Neural cell (in vitro differentiated cells): ENCODE results near the gene RPS6KA2.

Source experiments
- EP300 ChIP-seq: fragments of 450-650 bp; conservative IDR thresholded peaks from 2 replicates; pipeline ENCODE4 v1.6.1; 2014; ENCODE audit warnings: antibody characterized with exemption, mild to moderate bottlenecking, moderate library complexity; ENCODE audit not compliant: poor library complexity, severe bottlenecking
- EZH2 ChIP-seq: fragments of 200-600, 300-800 bp; shearing (Covaris generic), sonication (generic); IDR thresholded peaks from 2 replicates; pipeline ENCODE4 v1.6.1; 2014; ENCODE audit warnings: antibody characterized with exemption, low read length, borderline replicate concordance, mild to moderate bottlenecking; ENCODE audit not compliant: insufficient read depth, poor library complexity, severe bottlenecking
- MXI1 ChIP-seq: fragments of 450-650 bp; conservative IDR thresholded peaks from 2 replicates; pipeline ENCODE4 v1.6.1; 2014; ENCODE audit warnings: antibody characterized with exemption, mild to moderate bottlenecking; ENCODE audit not compliant: poor library complexity, severe bottlenecking
- POLR2AphosphoS5 ChIP-seq: IDR thresholded peaks from 2 replicates; pipeline ENCODE4 v1.6.1; 2012
- RAD21 ChIP-seq: fragments of 450-650 bp; conservative IDR thresholded peaks from 2 replicates; pipeline ENCODE4 v1.6.1; 2014; ENCODE audit warnings: antibody characterized with exemption, mild to moderate bottlenecking, moderate library complexity
- SMC3 ChIP-seq: fragments of 450-650 bp; conservative IDR thresholded peaks from 2 replicates; pipeline ENCODE4 v1.6.1; 2014; ENCODE audit warnings: antibody characterized with exemption, mild to moderate bottlenecking, moderate library complexity; ENCODE audit not compliant: poor library complexity
- TAF1 ChIP-seq: IDR thresholded peaks from 2 replicates; pipeline ENCODE4 v1.6.1; 2012; ENCODE audit warnings: low read depth
- TF ChIP-seq, protein P1 (sequence below): IDR thresholded peaks from 2 replicates; pipeline ENCODE4 v1.6.1; 2012; ENCODE audit warnings: borderline replicate concordance
- TF ChIP-seq, protein P2 (sequence below): fragments of 450-650 bp; IDR thresholded peaks from 2 replicates; pipeline ENCODE4 v1.5.1; 2014; ENCODE audit warnings: antibody characterized with exemption, mild to moderate bottlenecking, moderate library complexity; ENCODE audit not compliant: poor library complexity, severe bottlenecking

DNA sequence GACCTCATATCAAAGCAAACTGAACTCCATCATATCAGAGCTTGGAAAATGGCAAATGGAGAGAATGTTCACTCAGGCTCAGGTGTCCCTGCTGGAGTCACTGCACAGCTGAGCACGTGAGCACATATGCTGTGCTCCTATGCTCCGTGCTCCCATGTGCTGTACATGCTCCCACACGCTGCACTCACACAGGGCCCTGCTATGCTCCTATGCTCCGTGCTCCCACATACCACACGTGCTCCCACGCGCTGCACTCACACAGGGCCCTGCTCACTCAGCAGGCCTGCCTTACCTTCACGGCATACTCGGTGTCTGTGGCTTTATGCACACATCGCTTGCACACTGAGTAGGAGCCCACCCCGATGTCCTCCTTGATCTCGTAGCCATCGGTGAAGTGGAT is 178.6 kb downstream of the RPS6KA2 start:
- TF ChIP-seq EZH2, result no peak
- TF ChIP-seq, protein P1, sequence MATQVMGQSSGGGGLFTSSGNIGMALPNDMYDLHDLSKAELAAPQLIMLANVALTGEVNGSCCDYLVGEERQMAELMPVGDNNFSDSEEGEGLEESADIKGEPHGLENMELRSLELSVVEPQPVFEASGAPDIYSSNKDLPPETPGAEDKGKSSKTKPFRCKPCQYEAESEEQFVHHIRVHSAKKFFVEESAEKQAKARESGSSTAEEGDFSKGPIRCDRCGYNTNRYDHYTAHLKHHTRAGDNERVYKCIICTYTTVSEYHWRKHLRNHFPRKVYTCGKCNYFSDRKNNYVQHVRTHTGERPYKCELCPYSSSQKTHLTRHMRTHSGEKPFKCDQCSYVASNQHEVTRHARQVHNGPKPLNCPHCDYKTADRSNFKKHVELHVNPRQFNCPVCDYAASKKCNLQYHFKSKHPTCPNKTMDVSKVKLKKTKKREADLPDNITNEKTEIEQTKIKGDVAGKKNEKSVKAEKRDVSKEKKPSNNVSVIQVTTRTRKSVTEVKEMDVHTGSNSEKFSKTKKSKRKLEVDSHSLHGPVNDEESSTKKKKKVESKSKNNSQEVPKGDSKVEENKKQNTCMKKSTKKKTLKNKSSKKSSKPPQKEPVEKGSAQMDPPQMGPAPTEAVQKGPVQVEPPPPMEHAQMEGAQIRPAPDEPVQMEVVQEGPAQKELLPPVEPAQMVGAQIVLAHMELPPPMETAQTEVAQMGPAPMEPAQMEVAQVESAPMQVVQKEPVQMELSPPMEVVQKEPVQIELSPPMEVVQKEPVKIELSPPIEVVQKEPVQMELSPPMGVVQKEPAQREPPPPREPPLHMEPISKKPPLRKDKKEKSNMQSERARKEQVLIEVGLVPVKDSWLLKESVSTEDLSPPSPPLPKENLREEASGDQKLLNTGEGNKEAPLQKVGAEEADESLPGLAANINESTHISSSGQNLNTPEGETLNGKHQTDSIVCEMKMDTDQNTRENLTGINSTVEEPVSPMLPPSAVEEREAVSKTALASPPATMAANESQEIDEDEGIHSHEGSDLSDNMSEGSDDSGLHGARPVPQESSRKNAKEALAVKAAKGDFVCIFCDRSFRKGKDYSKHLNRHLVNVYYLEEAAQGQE, result no peak
- TF ChIP-seq EP300, result no peak
- TF ChIP-seq, protein P2, sequence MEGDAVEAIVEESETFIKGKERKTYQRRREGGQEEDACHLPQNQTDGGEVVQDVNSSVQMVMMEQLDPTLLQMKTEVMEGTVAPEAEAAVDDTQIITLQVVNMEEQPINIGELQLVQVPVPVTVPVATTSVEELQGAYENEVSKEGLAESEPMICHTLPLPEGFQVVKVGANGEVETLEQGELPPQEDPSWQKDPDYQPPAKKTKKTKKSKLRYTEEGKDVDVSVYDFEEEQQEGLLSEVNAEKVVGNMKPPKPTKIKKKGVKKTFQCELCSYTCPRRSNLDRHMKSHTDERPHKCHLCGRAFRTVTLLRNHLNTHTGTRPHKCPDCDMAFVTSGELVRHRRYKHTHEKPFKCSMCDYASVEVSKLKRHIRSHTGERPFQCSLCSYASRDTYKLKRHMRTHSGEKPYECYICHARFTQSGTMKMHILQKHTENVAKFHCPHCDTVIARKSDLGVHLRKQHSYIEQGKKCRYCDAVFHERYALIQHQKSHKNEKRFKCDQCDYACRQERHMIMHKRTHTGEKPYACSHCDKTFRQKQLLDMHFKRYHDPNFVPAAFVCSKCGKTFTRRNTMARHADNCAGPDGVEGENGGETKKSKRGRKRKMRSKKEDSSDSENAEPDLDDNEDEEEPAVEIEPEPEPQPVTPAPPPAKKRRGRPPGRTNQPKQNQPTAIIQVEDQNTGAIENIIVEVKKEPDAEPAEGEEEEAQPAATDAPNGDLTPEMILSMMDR, result no peak
- no peak for TF ChIP-seq POLR2AphosphoS5
- TF ChIP-seq TAF1, result no peak
- TF ChIP-seq SMC3, result no peak
- TF ChIP-seq RAD21, result no peak
- TF ChIP-seq MXI1, result no peak
